Trophoblast cell (in vitro differentiated cells and primary cell): Measurements from ENCODE around the gene GOLGA1.

Source experiments
- DNase-seq, 2 donors: peaks; one replicate each; pipeline ENCODE4 v3.0.0-alpha.2; 2016
- H2AFZ ChIP-seq: 2 replicates; pipeline ENCODE4 v1.6.1; 2013; ENCODE audit warnings: low read length, moderate library complexity, mild to moderate bottlenecking; ENCODE audit not compliant: insufficient read depth, poor library complexity
- H2AK5ac ChIP-seq: 2 replicates; pipeline ENCODE4 v1.6.1; 2013; ENCODE audit warnings: mild to moderate bottlenecking, low read length
- H2BK120ac ChIP-seq: 2 replicates; pipeline ENCODE4 v1.6.1; 2013; ENCODE audit warnings: low read length, mild to moderate bottlenecking, moderate library complexity; ENCODE audit not compliant: insufficient read depth, poor library complexity
- H2BK12ac ChIP-seq: 2 replicates; pipeline ENCODE4 v1.6.1; 2013; ENCODE audit warnings: mild to moderate bottlenecking, low read length, moderate library complexity
- H2BK5ac ChIP-seq: 2 replicates; pipeline ENCODE4 v1.6.1; 2013; ENCODE audit warnings: low read length, low read depth, moderate library complexity, mild to moderate bottlenecking; ENCODE audit not compliant: poor library complexity
- H3K14ac ChIP-seq: 2 replicates; pipeline ENCODE4 v1.6.1; 2013; ENCODE audit warnings: mild to moderate bottlenecking, low read length
- H3K18ac ChIP-seq: 2 replicates; pipeline ENCODE4 v1.6.1; 2013; ENCODE audit warnings: mild to moderate bottlenecking, low read length
- H3K23ac ChIP-seq: 2 replicates; pipeline ENCODE4 v1.6.1; 2013; ENCODE audit warnings: low read length
- H3K27ac ChIP-seq: 2 replicates; pipeline ENCODE4 v1.5.1; 2013; ENCODE audit warnings: low read depth, mild to moderate bottlenecking, inconsistent platforms, low read length, moderate library complexity
- H3K27me3 ChIP-seq: 2 replicates; pipeline ENCODE4 v1.6.1; 2013; ENCODE audit warnings: inconsistent platforms, mild to moderate bottlenecking, low read length, moderate library complexity; ENCODE audit not compliant: insufficient read depth
- H3K36me3 ChIP-seq, 2 experiments: 1 replicate in 1 of 2; 2 replicates in 1 of 2; pipeline ENCODE4 v1.6.1; 2013; ENCODE audit warnings: low read length in 2 of 2, mild to moderate bottlenecking in 2 of 2, moderate library complexity in 1 of 2; ENCODE audit not compliant: insufficient read depth in 2 of 2, control insufficient read depth in 1 of 2
- H3K4ac ChIP-seq: 2 replicates; pipeline ENCODE4 v1.6.1; 2013; ENCODE audit warnings: low read depth, mild to moderate bottlenecking, low read length, moderate library complexity
- H3K4me1 ChIP-seq, 2 experiments: 1 replicate in 1 of 2; 2 replicates in 1 of 2; pipeline ENCODE4 v1.6.1; 2013; ENCODE audit warnings: low read length in 2 of 2, mild to moderate bottlenecking in 2 of 2, moderate library complexity in 1 of 2; ENCODE audit not compliant: insufficient read depth in 2 of 2, control insufficient read depth in 1 of 2
- H3K4me2 ChIP-seq: 2 replicates; pipeline ENCODE4 v1.6.1; 2013; ENCODE audit warnings: inconsistent platforms, mild to moderate bottlenecking, low read length, moderate library complexity
- H3K4me3 ChIP-seq: 2 replicates; pipeline ENCODE4 v1.5.1; 2013; ENCODE audit warnings: mild to moderate bottlenecking, low read depth, low read length, inconsistent platforms
- H3K79me1 ChIP-seq: one replicate; pipeline ENCODE4 v1.6.1; 2013; ENCODE audit warnings: low read length
- H3K79me2 ChIP-seq: 2 replicates; pipeline ENCODE4 v1.6.1; 2013; ENCODE audit warnings: low read length, mild to moderate bottlenecking; ENCODE audit not compliant: control insufficient read depth, insufficient read depth, poor library complexity
- H3K9ac ChIP-seq: 2 replicates; pipeline ENCODE4 v1.6.1; 2013; ENCODE audit warnings: mild to moderate bottlenecking, low read length
- H3K9me3 ChIP-seq: 2 replicates; pipeline ENCODE4 v1.6.1; 2013; ENCODE audit warnings: low read depth, mild to moderate bottlenecking, control low read depth, inconsistent platforms, low read length; ENCODE audit not compliant: insufficient read depth
- H4K12ac ChIP-seq: 2 replicates; pipeline ENCODE4 v1.6.1; 2013; ENCODE audit warnings: low read depth, mild to moderate bottlenecking, low read length, moderate library complexity
- H4K8ac ChIP-seq: 2 replicates; pipeline ENCODE4 v1.6.1; 2013; ENCODE audit warnings: low read depth, mild to moderate bottlenecking, low read length, moderate library complexity
- H4K91ac ChIP-seq: one replicate; pipeline ENCODE4 v1.6.1; 2013; ENCODE audit warnings: low read depth, mild to moderate bottlenecking, low read length, moderate library complexity
- WGBS: extraction: QIAGEN DNeasy Blood & Tissue Kit; methylation state at CpG from one replicate; pipeline ENCODE4 v1.1.7; 2013; ENCODE audit warnings: missing lambda C conversion rate; ENCODE audit not compliant: insufficient read length, insufficient coverage; ENCODE audit errors: extremely low coverage; 5-methylcytosine and 5-hydroxymethylcytosine counted together

GOLGA1 gene

GRCh38 chr9:124852829-124853531 lies 87.9 kb downstream of the GOLGA1 start, which contains the start of gene WDR38:
TSS of gene WDR38 (plus strand) at chr9:124853460. CDS start at chr9:124853532, 72 bp downstream.
- Histone ChIP-seq H2BK12ac (peak within 1 kb of the TSS; percentile 81), H3K27ac (peak within 1 kb of the TSS; percentile 1), H3K14ac (peak within 1 kb of the TSS; percentile 92), H4K91ac (peak within 1 kb of the TSS; percentile 98), H3K4me3 (peak within 1 kb of the TSS; percentile 57), H3K4ac (peak within 1 kb of the TSS; percentile 57), H3K36me3 (peaks cover 16 to 19% of the 10 kb centered on the region in 2 experiments), H3K27me3 (no peaks in the 10 kb centered on the region), H3K9me3 (no peaks in the 10 kb centered on the region), H2AFZ (peak within 1 kb of the TSS; percentile 91), H2BK120ac (peak within 1 kb of the TSS; percentile 96), H3K4me2 (peak within 1 kb of the TSS; percentile 95), H2AK5ac (peak within 1 kb of the TSS; percentile 97), H4K12ac (peak within 1 kb of the TSS; percentile 46), H3K4me1 (peaks cover 18 to 19% of the 10 kb centered on the region in 2 experiments), H3K9ac (no peak within 1 kb of the TSS), H2BK5ac (peak within 1 kb of the TSS; percentile 60), H3K18ac (peak within 1 kb of the TSS; percentile 89), H3K79me2 (peaks cover 9% of the 10 kb centered on the region), H4K8ac (peak within 1 kb of the TSS; percentile 77), H3K79me1 (peaks cover 26% of the 10 kb centered on the region), H3K23ac (no peak within 1 kb of the TSS)
- WGBS = no CpG with 5 or more reads among the region's 51 CpGs
- DNase-seq = peak; percentile 74 to 86

GRCh38 chr9:124852121-124852828 lies 88.6 kb downstream of the GOLGA1 start:
- H2BK120ac ChIP-seq = peak overlapping the region; percentile 96
- H3K4ac ChIP-seq = peak overlapping the region; percentile 57
- H3K9me3 ChIP-seq = no peaks in the 10 kb centered on the region
- peaks cover 26% of the 10 kb centered on the region for H3K79me1 ChIP-seq
- H3K27me3 ChIP-seq = no peaks in the 10 kb centered on the region
- H4K91ac ChIP-seq = peak overlapping the region; percentile 98
- H3K27ac ChIP-seq = peak overlapping the region; percentile 1
- H2AFZ ChIP-seq = peak overlapping the region; percentile 91
- peaks cover 9% of the 10 kb centered on the region for H3K79me2 ChIP-seq
- no CpG with 5 or more reads among the region's 13 CpGs for WGBS
- no peak overlapping the region for H3K23ac ChIP-seq
- H3K4me1 ChIP-seq = peaks cover 18 to 19% of the 10 kb centered on the region in 2 experiments
- H3K9ac ChIP-seq = no peak overlapping the region
- H2BK5ac ChIP-seq = peak overlapping the region; percentile 60
- peak overlapping the region; percentile 46 for H4K12ac ChIP-seq
- H3K36me3 ChIP-seq = peaks cover 9 to 12% of the 10 kb centered on the region in 2 experiments
- peak overlapping the region; percentile 97 for H2AK5ac ChIP-seq
- peak overlapping the region; percentile 95 for H3K4me2 ChIP-seq
- peak overlapping the region; percentile 89 for H3K18ac ChIP-seq
- peak overlapping the region; percentile 81 for H2BK12ac ChIP-seq
- no peak for DNase-seq
- peak overlapping the region; percentile 92 for H3K14ac ChIP-seq
- no peak overlapping the region for H3K4me3 ChIP-seq
- H4K8ac ChIP-seq = peak overlapping the region; percentile 77

GRCh38 chr9:124849801-124850200 lies 91.1 kb downstream of the GOLGA1 start:
- no peak overlapping the region for H3K23ac ChIP-seq
- no peak overlapping the region for H2AFZ ChIP-seq
- no peak overlapping the region for H2BK120ac ChIP-seq
- H3K4ac ChIP-seq = no peak overlapping the region
- H3K4me2 ChIP-seq = no peak overlapping the region
- no peaks in the 10 kb centered on the region for H3K9me3 ChIP-seq
- no peak overlapping the region for H4K8ac ChIP-seq
- no peak overlapping the region for H3K18ac ChIP-seq
- H3K27ac ChIP-seq = peak overlapping the region; percentile 63
- no peak overlapping the region for H2AK5ac ChIP-seq
- no peak overlapping the region for H3K14ac ChIP-seq
- no peak overlapping the region for H2BK12ac ChIP-seq
- no peak overlapping the region for H4K91ac ChIP-seq
- H3K4me3 ChIP-seq = no peak overlapping the region
- H3K79me2 ChIP-seq = peaks cover 9% of the 10 kb centered on the region
- WGBS = no CpG with 5 or more reads among the region's 10 CpGs
- no peak for DNase-seq
- H3K9ac ChIP-seq = no peak overlapping the region
- peak overlapping the region; percentile 70 for H2BK5ac ChIP-seq
- no peaks in the 10 kb centered on the region for H3K36me3 ChIP-seq
- no peak overlapping the region for H4K12ac ChIP-seq
- H3K79me1 ChIP-seq = peaks cover 26% of the 10 kb centered on the region
- H3K27me3 ChIP-seq = no peaks in the 10 kb centered on the region
- H3K4me1 ChIP-seq = peaks cover 18 to 19% of the 10 kb centered on the region in 2 experiments

- H3K4ac ChIP-seq = no peak overlapping the region
- no peak overlapping the region for H2AK5ac ChIP-seq
- no peak overlapping the region for H4K12ac ChIP-seq
- no peak overlapping the region for H2BK120ac ChIP-seq
- H3K79me2 ChIP-seq = peaks cover 8% of the 10 kb centered on the region
- no peaks in the 10 kb centered on the region for H3K27me3 ChIP-seq
- no peaks in the 10 kb centered on the region for H3K36me3 ChIP-seq
- H2AFZ ChIP-seq = no peak overlapping the region
- no peak overlapping the region for H3K23ac ChIP-seq
- no peak overlapping the region for H3K18ac ChIP-seq
- no peak overlapping the region for H3K9ac ChIP-seq
- H3K79me1 ChIP-seq = peaks cover 17% of the 10 kb centered on the region
- no peak overlapping the region for H2BK5ac ChIP-seq
- no peak overlapping the region for H4K91ac ChIP-seq
- no peak overlapping the region for H3K27ac ChIP-seq
- peak overlapping the region; percentile 17 for H2BK12ac ChIP-seq
- DNase-seq = no peak
- no peaks in the 10 kb centered on the region for H3K9me3 ChIP-seq
- no CpG with 5 or more reads among the region's 6 CpGs for WGBS
- H3K4me3 ChIP-seq = no peak overlapping the region
- peaks cover 10 to 15% of the 10 kb centered on the region in 2 experiments for H3K4me1 ChIP-seq
- H3K4me2 ChIP-seq = no peak overlapping the region
- no peak overlapping the region for H3K14ac ChIP-seq
- no peak overlapping the region for H4K8ac ChIP-seq
Measured at GRCh38 chr9:124846969-124847368, 93.9 kb downstream of the GOLGA1 start.
